Panc1 (cell line): ENCODE data around the gene PTPN1.

Experiments used
- CTCF ChIP-seq: fragments of 450-650 bp; IDR thresholded peaks from 2 replicates; pipeline ENCODE4 v1.5.1; 2017; ENCODE audit warnings: mild to moderate bottlenecking
- POLR2AphosphoS5 ChIP-seq: IDR thresholded peaks from 2 replicates; pipeline ENCODE4 v1.6.1; 2012; ENCODE audit warnings: mild to moderate bottlenecking, low read depth, low read length, moderate library complexity
- SIN3A ChIP-seq: IDR thresholded peaks from 2 replicates; pipeline ENCODE4 v1.6.1; 2012; ENCODE audit warnings: low read depth, mild to moderate bottlenecking, low read length, moderate library complexity, borderline replicate concordance; ENCODE audit not compliant: insufficient read depth
- TF ChIP-seq, protein P1 (sequence below), 2 experiments: IDR thresholded peaks; 2 replicates each; pipeline ENCODE4 v1.6.1; 2011 to 2012; ENCODE audit warnings: low read depth in 2 of 2, control low read depth in 1 of 2, low read length in 1 of 2, mild to moderate bottlenecking in 1 of 2, moderate library complexity in 1 of 2; ENCODE audit not compliant: insufficient read depth in 1 of 2

DNA sequence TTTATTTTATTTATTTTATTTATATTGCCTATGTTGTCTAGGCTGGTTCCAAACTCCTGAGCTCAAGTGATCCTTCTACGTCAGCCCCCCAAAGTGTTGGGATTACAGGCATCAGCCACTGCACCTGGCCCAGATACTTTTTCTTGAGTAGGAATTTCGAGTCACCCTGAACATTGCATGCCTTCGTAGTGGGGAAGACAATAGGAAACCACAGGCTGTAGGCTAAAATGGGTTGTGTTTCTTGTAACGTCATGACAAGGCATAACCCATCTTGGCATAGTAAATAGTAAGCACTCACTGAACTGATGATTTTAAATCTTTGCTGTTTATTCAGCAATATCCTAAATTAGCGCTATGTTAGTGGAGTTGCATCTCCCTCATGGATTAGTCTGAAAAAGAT, 34.9 kb downstream of the PTPN1 start:
- TF ChIP-seq CTCF (no peak), POLR2AphosphoS5 (no peak), SIN3A (no peak)
- TF ChIP-seq, protein P1, sequence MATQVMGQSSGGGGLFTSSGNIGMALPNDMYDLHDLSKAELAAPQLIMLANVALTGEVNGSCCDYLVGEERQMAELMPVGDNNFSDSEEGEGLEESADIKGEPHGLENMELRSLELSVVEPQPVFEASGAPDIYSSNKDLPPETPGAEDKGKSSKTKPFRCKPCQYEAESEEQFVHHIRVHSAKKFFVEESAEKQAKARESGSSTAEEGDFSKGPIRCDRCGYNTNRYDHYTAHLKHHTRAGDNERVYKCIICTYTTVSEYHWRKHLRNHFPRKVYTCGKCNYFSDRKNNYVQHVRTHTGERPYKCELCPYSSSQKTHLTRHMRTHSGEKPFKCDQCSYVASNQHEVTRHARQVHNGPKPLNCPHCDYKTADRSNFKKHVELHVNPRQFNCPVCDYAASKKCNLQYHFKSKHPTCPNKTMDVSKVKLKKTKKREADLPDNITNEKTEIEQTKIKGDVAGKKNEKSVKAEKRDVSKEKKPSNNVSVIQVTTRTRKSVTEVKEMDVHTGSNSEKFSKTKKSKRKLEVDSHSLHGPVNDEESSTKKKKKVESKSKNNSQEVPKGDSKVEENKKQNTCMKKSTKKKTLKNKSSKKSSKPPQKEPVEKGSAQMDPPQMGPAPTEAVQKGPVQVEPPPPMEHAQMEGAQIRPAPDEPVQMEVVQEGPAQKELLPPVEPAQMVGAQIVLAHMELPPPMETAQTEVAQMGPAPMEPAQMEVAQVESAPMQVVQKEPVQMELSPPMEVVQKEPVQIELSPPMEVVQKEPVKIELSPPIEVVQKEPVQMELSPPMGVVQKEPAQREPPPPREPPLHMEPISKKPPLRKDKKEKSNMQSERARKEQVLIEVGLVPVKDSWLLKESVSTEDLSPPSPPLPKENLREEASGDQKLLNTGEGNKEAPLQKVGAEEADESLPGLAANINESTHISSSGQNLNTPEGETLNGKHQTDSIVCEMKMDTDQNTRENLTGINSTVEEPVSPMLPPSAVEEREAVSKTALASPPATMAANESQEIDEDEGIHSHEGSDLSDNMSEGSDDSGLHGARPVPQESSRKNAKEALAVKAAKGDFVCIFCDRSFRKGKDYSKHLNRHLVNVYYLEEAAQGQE (IDR thresholded peaks at IDR 0.05; ENCODE audit: insufficient read depth in 1 of 2, low read depth in 2 of 2, low read length in 1 of 2), result no peak
